ENCODE measurements around the gene SH2B2.
"Not testable (repeated sequence)": the region's sequence is repeated elsewhere in the genome, so short reads cannot be mapped to it uniquely, and the experiment has no call there.

The SH2B2 gene

GRCh38 chr7:102306916-102307677, 20.4 kb downstream of the SH2B2 start:
- DNase-seq = no peak

DNA sequence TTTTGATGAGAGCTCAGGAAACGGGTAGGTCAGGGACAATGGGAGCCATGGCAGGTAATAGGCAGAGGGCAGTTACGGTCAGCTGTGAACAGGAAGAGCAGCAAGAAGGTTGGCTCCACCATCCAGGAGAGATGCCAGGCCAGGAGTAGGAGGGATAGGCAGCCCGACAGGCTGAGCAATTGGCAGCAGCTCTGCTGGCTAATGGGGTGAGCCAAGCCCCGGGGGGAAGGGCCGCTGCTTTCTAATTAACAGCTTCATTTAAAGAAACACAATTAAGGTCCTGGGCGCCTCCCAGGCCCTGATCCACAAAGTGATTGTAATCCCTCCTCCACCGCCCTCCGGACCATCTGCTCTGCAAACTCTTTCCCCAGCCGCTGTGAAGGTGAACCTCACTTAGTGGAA, 23.7 kb downstream of the SH2B2 start:
- DNase-seq = no peak

DNA sequence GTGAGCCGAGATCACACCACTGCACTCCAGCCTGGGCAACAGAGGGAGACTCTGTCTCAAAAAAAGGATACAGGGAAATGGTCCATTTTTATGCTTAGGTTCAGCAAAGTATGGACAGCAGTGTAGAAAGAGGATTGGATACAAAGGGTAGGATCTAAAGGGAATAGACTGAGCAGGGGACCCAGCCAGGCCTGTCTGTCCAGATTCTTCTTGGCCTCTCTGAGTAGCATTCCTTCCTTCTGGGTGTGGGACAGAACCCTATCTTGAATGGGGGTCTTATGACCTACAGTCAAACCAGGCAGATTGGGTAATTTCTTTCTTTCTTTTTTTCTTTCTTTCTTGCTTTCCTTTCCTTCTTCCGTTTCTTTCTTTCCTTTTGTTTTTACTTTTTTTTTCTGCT, 25.6 kb downstream of the SH2B2 start:
- DNase-seq = no peak

- DNase-seq = no peak
Measured at GRCh38 chr7:102313997-102314780, 27.5 kb downstream of the SH2B2 start.

DNA sequence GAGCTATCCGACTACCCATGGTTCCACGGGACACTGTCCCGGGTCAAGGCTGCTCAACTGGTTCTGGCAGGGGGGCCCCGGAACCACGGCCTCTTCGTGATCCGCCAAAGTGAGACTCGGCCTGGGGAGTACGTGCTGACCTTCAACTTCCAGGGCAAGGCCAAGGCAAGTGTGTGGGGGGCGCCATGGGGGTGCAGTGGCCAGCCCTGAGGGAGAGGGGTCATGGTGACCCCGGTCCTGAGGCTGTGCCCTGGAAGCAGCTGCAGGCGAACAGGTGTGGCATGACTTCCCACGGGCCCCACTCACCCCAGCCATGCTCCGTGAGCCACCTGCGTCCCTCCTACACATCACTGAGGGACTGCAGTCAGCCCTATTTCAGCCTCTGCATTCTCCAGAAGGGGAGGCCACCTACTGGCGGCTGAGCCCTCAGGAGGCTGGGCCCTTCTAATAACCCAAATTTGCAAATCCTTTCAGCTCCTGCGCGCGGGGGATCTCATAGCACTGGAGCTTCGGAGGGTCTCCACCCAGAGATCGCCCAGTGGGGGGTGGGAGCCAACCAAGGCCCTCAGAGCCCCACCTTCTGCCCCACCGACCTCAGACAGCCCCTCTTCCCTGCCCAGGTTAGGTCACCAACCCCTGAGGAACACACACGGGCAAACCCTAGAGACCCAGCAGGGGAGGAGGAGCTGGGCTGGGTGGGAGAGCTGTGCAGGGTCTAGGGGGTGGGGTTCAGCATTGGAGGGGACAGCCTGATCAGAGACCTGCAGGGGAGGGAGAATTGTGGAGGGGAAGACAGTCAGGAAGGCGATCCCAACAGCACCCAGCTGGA, 30.8 kb downstream of the SH2B2 start:
- DNase-seq = no peak

DNA sequence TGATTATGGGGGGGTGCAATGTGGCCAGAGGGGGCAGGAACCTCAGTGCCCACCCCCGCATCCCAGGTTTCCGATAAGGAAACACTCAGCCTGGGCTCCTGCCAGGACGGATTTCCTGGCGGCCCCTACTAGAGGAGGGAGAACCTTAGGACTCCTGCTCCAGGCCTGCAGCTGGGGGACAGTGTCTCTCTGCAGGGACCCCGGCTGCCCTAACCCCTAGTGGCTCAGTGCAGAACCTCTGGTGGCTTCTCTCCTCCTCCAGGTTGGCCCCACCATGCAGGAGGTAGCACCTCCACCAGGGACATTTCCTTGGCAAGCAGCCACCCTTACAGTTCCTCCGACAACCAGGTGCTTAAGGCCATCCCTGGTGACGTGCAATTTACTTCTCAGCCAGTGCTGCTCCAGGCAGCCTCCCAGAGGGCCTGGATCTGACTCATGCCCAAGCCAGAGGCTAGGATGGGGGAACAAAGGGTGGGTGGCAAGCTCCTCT, 31.9 kb downstream of the SH2B2 start:
- peak; percentile 21 for DNase-seq

- no peak for DNase-seq
Measured at GRCh38 chr7:102319671-102320070, 33.0 kb downstream of the SH2B2 start.

- no peak for DNase-seq
Measured at GRCh38 chr7:102320181-102320580, 33.5 kb downstream of the SH2B2 start.

DNA sequence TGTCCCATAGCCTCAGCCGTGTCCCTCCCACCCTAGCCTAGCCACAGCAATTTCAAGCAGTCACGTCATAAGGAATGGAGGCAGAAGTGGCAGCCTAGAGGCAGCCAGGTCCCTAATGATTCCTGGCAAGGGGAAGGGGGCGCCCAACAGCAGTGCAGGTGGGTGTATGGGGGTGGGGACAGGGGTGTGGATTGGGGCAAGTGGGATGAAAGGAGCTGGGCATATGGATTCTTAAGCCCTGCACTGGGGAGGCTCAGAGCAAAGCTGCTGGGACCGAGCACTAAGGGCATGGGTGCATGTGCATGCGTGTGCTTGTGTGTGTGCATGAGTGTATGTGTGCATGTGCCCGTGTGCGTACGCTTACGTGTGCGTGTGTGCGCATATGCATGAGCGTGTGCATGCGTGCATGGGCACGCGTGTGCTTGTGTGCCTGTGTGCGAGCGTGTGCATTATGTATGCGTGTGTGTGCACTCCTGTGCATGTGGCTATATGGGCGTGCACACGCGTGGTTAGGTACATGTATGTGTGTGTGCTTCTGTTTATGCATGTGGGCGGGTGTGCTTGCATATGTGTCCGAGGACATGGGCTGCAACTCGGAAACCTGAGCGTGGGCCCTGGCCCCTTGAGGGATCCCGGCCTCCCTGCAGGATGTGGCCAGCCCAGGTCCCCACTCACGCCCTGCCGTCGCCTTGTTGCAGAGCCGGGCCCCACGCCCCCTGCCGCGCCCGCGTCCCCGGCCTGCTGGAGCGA, 34.1 kb downstream of the SH2B2 start:
- no peak for DNase-seq

- no peak for DNase-seq
Measured at GRCh38 chr7:102321351-102322201, 34.9 kb downstream of the SH2B2 start.

DNA sequence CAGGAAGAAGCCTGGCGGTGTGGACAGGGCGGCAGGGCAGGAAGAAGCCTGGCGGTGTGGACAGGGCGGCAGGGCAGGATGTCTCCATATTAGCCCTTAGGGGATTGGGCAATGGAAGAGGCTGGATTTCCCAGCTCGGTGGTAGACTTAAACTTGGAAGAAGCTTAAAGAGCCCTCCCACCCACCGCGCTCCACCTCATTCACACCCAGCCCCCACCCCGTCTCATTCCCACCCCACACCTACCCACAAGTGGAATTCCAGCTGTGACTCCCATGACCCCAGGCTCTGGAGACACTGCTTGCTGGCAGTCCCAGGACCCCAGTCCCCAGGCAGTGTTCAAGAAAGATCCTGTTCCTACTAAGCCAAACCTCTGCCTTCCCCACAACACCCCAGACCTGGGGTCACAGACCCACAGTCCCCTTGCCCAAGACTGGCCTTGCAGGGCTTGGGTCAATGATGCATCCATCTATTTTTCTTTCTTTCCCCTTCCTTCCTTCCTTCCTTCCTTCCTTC, 35.6 kb downstream of the SH2B2 start:
- DNase-seq = no peak

DNA sequence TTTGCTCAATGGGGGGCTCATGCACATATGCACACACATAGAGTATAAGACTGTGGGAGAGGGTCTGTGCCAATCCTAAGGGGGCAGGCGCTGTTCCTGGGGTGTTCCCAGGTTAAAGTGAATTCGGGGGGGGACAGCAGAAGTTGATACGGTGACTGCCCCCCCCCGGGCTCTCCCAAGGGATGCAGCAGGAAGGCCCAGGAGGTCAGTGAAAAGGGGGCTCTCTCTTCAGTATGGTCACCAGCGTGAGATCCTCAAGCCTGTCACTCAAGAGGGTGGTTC, 37.2 kb downstream of the SH2B2 start:
- DNase-seq = no peak

GRCh38 chr7:102325106-102325505, 38.4 kb downstream of the SH2B2 start:
- not testable (repeated sequence) for DNase-seq

- DNase-seq = no peak
Measured at GRCh38 chr7:102326157-102326889, 39.7 kb downstream of the SH2B2 start.

DNA sequence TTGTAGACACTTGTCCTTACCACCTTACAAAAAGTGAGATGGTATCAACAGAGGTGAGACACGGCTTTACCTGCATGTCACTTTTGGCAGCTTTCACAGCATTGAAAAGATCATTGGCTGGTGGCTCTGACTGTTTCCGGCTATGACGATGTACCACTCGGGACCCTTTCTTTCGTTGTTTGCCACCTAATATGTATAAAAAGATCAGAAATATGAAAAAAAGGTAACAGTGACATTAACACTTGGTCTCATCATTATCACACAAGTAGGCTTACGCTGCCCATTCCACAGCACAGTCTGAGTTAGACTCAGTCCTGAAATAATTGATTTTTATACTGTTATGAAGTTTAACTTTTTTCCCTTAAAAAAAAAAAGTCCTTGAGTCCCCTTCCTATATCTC, 40.5 kb downstream of the SH2B2 start:
- DNase-seq = not testable (repeated sequence)

- DNase-seq = not testable (repeated sequence)
Measured at GRCh38 chr7:102328863-102329262, 42.2 kb downstream of the SH2B2 start.

GRCh38 chr7:102329366-102329765, 42.7 kb downstream of the SH2B2 start:
- not testable (repeated sequence) for DNase-seq

DNA sequence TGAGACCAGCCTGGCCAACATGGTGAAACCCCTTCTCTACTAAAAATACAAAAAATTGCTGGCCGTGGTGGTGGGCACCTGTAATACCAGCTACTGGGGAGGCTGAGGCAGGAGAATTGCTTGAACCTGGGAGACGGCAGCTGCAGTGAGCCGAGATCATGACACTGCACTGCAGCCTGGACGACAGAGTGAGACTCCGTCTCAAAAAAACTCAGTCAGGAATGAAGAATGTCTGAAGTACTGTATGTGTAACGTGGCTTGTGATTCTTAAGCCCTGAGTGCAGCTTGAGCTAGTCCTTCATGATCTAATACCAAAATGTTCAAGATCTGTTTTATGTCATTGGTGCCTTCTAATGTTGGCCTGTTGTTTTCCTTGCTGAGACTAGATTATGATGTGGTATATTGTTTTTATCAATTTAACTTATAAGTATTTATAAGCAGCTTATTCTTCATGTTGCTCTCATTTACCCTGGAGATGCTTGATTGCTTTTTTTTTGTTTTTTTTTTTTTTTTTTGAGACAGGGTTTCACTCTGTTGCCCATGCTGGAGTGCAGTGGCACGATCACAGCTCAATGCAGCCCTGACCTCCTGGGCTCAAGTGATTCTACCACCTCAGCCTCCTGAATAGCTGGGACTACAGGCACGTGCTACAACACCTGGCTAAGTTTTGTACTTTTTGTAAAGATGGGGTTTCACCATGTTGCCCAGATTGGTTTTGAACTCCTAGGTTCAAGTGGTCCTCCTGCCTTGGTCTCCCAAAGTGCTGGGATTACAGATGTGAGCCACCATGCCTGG, 44.2 kb downstream of the SH2B2 start:
- not testable (repeated sequence) for DNase-seq

- not testable (repeated sequence) for DNase-seq
Measured at GRCh38 chr7:102335574-102335973, 48.9 kb downstream of the SH2B2 start.

DNA sequence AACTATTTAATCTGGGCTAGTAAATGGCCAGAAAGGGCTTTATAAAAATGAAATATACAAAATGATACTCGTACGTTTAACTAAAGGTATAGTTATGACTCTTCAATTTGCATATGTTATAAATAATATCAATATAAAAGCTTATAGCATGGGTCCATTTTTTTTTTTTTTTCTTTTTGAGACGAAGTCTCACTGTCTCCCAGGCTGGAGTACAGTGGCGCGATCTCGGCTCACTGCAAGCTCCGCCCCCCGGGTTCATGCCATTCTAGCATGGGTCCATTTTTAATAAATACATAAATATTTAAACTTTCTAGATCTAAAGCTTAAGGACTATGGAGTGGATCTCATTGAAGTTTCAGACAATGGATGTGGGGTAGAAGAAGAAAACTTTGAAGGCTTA, 50.3 kb downstream of the SH2B2 start:
- not testable (repeated sequence) for DNase-seq

Data from NCI-H2107 (cell line).